Measurements from ENCODE around the gene UGT1A6.

GRCh38 chr2:233795735-233796171 lies 103.1 kb downstream of the UGT1A6 start:
- TF ChIP-seq EZH2phosphoT487 (IDR thresholded peaks at IDR 0.05; ENCODE audit: borderline replicate concordance, low read length): no peak
- no peak for TF ChIP-seq CTCF (conservative IDR thresholded peaks at IDR 0.05; ENCODE audit: low read depth, low read length)
- TF ChIP-seq EZH2 (IDR thresholded peaks at IDR 0.05; ENCODE audit: low read length, unreplicated experiment): no peak

Measured in PC-3 (cell line).